ENCODE measurements around the gene GSE1.

Gene GSE1

DNA sequence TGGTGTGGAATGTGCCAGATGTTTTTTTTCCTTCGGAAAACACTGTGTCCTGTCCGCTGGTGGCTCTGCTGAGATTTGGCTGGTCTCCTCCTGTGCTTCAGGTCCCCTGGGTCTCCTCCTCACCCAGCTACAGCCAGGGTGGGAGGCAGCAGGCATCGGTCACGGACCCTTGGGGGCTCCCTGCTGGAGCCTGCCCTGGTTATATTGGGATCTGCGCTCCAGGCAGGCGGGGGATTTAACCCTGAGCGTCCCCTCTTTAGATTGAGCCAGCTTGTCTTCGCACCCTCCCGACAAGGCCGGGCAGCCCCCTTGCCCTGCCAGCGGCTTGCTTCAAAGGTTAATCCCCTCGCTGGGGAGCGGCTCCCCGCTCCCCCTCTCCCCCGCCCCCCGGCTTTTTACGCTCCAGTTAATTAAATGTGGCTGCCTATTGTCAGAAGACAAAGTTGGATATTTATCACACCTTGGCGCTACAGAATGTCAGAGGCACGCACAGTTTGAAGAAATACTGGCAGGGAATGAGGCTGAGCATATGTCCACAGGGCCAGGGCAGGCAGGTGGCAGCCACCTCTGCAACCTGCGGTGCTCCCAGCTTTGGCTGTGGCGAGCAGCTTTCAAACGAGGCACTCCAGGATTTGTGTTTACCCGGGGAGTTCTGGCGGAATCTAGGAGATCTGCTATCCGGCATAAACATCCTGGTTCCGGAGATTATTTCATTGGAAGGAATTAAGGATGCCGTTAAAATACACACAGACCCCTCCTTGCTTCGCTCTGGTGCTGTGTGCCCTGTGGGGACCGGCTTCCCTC lies 38.2 kb upstream of the GSE1 start:
- no peak for DNase-seq (ENCODE audit: low spot score)

DNA sequence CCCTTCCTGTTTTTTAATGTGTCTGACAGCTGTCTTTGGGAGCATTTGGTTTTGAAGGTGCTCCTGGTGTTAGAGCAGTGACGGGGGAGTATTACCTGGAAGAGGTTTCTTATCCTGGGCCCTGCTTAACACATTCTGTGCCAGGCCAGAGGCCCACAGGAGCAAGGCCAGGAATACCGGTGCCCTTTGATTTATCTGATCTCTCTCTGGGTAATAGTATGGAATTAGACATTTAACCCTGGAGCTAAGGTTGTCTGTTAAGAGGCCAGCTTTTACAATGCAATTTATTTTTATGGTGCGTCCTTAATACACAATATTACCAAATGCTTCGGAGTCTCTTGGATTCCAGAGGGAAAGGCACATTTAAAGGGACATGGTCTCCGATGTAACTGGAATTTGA lies 37.2 kb upstream of the GSE1 start:
- DNase-seq (ENCODE audit: low spot score) = no peak

DNA sequence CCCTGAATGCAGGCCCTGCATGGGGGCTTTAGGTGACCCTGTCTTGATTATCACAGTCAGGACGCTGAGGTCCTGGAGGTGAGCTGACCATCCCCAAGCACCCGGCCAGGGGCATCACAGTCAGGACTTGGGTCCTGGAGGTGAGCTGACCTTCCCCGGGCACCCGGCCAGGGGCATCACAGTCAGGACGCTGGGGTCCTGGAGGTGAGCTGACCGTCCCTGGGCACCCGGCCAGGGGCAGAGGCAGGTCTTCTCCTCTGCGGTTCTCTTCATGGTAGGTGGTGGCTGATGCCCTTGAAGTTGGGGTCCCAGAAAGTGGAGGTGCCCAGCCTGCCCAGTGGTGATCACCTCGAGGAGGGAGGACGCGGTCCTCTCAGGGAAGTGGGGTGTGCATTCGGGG lies 36.2 kb upstream of the GSE1 start:
- DNase-seq (ENCODE audit: low spot score) = no peak

DNA sequence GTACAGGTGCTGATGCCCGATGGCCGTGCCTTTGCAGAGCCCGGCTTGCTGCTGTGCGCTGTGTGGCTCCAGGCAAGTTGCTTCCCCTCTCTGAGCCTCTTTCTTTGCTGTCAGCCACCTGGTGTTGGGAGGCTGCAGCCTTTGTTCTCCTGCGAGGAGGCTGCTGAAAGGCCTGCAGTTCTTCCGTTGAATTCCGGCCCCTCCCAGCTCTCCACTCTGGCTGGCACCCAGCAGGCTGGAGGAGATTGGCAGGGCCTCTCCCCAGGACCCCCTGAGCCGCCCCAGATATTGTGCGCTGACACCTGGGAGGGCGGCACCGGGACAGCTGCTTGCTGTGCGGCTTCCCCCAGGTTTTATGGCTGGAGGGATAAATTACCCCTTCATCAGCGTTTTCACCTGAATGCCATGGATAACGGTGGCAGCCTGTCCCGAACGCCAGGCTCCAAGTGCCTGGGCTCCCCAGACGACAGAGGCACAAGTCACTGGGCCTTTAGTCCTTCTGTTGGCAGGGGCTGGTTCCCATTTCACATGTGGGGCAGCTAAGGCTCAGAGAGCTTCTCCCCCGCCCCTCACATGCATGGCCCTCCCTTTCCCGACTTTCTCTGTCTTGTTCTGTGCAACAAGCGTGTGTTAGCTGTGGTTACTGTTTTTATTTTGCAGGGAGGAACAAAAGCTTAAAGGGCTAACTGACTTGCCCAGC lies 35.1 kb upstream of the GSE1 start:
- DNase-seq (ENCODE audit: low spot score) = no peak

DNA sequence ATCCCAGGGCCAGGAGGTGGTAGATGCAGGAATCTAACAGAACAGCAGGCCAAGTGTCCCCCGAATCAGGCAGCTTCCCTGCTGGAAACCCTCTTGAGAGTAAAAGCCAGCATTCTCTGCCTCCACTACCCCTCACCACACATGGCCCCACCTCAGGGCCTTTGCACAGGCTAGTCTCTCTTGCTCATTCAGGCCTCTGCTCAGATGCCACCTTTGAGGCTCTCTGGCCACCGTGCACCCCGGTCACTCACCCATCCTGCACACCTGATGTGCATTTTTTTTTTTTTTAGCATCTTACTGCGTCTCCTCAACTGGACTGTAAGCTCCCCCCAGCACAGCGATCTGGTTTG lies 34.5 kb upstream of the GSE1 start:
- no peak for DNase-seq (ENCODE audit: low spot score)

DNA sequence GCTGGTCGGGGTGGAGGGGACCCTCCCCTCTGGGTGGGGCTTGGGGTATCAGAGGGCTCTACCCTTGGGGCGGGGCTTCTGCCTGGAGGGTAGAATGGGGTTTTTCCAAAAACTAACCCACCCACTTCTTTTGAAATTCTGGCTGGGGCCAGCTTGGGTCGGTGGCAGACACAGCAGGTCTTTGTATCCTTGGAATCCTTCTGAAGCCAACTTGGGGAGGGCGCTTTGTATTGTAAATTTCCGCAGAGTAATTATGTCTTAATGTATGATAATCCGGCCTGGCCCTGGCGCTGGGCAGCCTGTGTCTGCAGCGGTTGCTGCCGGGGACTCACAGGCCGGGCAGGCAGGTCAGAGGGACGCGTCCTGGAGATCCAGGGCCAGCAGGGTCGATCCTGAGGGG lies 33.9 kb upstream of the GSE1 start:
- no peak for DNase-seq (ENCODE audit: low spot score)

DNA sequence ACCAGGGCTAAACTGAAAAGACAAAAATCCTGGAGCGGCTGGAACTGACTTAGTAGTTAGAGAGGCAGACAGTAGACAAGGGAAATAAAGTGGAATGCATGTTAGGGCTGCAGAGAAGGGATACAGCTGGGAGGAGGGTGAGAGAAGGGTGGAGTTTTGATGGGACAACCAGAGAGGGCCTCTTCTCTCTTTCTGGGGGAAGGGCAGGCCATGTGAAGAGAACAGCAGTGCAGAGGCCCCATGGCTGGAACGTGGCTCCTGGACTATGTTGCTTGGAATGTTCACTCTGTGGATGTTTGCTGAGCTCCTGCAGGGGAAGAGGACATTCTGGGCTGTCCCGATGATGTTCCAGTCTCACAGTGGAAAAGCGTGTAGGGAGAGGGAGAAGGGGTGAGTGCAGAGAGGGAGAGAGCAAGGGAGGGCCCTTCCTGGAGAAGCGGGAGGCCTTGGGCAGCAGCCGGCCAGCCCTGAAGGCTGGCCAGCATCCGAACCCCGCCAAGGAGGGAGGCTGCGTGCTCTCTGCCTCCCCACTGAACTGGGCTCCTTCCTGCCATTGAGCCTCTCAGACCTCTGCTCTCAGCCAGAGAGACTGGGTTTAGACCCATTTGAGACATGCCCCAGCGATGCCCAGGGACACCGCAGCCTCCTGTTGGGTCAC lies 33.1 kb upstream of the GSE1 start:
- DNase-seq (ENCODE audit: low spot score) = no peak

DNA sequence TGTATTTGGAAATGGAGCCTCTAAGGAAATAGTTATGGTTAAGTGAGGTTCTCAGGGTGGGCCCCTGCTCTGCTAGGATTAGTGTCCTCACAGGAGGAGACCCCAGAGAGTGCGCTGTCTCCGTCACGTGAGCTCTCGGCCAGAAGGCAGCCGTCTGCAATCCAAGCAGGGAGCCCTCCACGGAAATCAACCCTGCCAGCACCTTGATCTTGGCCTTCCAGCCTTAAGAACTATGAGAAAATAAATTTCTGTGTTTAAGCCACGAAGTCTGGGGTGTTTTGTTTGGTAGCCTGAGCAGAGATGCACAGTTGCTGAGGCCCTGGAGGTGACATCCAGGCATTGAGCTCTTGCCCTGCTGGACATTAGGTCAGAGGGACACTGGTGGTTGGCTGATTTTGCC lies 32.4 kb upstream of the GSE1 start:
- no peak for DNase-seq (ENCODE audit: low spot score)

DNA sequence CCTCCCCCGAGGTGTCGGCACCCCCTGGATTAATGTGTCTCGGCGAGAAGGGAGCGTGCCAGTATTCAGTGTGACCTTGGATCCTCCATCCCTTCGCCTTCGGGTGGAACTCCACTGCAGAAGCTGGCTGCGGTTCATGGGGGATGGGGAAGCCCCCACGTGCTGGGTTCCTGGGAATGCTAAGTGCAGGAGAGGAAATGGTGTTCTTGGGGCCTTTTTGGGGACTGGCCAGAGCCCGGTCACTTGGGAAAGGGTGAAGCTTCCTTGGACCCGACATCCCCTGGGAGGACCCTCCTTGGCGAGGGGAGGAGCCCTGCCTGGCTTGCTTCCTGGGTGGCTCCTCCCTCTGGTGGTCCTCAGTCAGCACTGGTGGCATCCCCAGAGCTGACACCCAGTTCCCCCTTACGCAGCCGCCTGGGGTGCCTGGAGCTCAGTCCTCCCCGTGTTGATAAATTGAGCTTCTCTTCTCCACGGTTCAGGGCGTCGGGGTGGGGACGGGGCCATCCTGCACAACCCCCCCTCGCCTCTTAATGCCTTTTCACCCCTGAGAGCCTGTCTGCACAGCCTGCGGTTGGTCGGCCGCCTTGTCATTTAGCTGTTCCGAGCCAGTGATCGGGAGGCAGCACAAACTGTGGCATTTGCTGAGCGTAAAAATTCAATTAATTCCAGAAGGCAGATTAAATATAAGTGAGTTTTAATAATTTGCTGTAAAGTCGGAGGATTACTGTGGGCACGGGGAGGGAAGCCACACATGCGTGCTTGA lies 30.7 kb upstream of the GSE1 start:
- DNase-seq (ENCODE audit: low spot score) = no peak

DNA sequence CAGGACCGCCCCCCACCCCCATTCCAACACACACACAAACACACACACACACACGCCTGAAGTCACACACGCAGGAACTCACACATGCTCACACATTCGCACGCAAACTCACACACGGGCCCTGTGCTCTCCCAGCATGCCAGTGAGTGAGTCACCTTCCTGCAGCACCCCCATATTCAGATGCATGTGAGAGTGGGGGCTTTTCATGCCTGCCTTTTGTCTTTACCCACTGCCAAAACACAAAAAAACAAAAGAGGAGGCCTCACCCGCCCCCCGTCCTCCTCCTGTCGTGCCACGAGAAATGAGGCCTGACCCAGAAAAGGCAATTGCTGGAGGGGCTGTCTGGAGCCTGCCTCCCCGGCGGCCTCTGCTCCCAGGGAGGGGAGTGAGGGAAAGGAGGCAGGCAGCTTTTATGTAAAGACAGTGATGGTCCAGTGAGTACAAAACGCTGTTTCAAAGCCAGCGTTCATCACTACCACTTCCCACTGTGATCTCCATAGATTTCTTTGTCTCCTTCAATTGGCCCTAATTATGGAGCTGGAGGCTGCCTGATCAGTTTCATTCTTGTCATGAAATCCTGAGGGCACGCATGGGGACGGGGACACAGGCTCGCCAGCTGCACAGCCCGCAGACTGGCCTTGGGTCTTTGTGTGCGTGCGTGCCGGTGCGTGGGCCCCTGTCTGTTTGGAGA lies 29.5 kb upstream of the GSE1 start:
- no peak for DNase-seq (ENCODE audit: low spot score)

DNA sequence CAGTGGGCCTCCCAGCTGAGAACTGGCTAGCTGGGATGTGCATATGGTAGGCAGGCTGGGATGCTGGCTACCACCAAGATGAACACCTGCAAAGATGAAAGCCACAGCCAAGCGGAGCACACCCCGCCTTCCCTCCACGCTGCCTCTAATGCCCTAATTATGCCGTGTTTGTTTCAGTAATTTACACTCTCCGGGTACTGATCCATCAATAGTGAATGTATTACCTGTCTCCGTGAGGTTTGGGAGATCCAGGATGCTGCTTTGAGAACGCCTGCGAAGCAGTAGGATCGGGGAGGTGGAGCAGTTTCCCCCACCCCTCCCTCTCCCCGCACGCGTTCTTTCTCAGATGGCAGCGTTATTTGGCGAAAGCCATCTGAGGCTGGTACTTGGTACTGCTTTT lies 28.9 kb upstream of the GSE1 start:
- DNase-seq (ENCODE audit: low spot score) = no peak

DNA sequence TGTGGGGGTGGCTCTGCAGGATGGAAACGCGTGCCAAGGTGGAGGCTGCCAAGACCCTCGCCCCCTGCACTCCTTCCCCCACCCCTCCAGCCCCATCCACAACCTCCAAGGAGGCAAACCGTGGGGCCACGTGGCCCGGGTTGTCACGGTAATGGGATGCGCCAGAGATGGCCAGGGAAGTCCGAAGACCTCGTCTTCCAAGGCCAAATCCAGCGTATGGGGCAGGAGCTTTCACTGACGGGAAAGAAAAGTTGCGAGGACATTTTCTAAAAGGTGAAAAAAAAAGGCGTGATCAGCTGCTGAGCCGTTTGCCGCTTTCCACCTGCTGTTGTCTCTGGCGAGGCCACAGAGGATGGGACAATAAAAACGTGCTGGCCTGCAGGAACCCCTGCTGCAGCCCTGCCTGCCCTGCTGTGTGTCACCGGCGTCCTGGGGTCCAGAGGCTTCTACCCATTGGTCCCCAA lies 28.3 kb upstream of the GSE1 start:
- no peak for DNase-seq (ENCODE audit: low spot score)

DNA sequence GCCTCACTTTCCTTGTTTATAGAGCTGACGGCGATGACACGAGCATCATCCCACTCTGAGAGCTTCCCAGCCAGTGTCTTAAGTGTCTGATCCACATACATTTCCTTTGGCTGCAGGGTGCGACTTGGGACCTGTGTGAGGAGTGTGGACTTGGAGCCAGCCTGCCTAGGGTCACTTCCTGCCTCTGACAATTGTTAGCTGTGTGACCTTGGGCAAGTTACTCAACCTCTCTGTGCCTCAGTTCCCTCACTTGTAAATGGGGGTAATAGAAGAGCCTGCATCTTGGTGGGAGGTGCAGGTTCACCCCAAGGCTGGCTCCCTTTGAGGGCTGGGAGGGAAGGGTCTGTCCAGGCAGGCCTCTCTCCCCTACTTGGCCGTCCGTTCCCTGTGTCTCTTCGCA lies 27.4 kb upstream of the GSE1 start:
- DNase-seq (ENCODE audit: low spot score) = no peak

DNA sequence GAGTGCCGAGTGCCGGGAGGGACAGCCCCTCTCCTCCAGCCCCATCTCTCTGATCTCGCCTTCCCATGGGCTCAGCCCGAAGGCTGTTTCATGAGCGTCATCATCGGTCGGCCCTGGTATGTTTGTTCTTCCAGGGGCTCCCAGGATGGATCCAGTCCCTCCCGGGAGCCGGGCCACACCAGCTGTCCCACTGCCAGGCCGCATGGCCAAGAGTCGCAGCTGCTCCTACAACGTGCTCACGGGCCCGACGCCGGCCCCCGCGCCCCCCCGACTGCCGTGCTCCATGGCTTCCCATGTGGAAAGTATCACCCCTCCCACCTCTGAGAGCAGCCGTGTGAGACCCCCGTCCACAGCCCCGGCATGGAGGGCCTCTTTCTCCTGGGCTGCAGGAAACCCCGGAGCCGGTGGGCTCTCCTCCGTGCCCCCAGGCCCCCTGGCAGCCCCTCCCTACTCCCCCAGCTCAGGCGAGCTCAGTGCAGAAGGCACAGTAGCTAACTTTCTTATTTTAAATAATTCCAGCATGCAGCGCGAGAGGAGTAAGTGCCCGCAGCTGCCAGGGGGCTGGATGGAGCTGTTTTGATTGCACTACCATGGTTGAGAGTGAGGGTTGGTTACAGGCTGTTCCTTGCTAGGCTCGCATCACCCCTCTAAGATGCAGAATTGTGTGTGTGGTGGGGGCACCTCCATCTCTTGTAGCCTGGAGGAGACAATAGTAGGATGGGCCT lies 26.6 kb upstream of the GSE1 start:
- no peak for DNase-seq (ENCODE audit: low spot score)

DNA sequence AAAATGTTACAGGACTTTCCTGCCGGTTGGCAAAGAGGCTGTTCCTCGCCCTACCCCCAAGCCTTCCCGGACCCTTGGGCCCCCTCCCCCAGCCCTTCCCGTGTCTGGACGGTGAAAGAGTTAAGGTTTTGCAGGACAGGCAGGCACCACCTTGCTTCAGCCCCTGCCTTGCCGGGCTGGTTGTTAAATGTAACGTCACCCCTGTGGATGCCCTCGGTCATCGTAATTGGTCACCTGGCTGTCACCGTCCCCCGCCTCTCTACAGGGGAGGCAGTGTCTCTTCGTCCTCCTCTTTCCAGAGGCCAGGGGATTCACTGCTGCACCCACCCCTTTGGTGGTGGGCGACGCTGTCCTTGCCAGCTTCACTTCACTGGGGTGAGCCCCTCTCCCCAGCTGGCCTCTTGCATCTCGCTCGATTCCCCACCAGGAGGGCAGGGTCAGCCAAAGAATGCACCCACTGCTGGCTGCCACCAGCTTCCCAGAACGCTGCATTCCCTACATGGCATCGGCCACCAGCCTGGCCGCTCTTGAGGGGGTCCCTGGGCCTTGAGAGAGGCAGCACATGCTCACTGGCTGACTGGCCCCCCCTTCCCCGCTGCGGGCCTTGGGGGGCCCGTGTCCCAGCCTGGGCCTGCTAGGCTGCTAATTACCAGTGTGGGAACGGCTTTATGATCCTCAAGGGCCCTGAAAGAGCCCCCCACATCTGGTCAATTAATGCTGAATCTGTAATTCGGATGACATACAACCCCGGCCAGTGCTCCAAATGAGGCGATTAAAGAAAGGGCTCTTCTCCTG lies 25.2 kb upstream of the GSE1 start:
- no peak for DNase-seq (ENCODE audit: low spot score)

DNA sequence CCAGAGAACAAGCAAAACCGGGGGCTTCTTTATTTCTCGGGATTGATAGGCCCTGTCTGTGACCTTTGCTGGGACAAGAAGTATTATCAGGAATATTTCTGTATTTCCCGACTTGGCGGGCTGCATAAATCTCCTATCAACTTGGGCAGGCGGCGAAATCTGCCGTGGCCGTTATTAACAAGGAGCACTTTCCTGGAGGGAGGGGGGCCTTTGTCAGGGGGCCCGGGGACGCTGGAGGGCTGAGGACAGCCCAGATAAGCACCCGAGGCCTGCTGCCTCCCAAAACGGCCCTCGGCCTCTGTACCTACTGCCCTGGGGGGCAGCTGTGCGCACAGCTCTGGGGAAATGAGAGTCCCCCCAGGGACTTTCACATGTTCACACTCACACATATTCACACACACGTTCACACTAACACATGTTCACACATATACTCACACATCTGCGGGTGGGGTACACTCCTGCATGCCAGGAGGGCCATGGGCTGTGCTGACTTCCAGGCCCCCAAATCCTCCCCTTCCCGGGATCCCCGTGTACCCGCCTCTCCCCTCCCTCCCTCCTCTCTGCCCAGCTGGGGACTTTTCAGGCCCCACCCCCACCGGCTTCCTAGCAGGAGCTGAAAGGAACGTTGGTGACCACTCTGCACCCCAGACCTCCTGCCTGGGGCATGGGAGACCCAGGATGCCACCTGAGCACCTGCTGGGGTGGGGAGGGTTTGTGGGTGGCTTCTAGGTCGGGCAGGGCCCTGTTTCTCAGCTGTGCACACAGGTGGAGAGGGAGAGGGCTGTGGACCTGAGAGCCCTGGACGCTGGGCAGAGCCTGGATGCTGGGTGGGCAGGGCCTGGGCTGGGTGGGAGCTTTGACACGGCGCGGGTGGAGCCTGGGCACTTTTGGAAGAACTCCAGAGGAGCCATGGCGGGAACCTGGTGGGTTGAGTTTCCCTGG lies 24.3 kb upstream of the GSE1 start:
- no peak for DNase-seq (ENCODE audit: low spot score)

DNA sequence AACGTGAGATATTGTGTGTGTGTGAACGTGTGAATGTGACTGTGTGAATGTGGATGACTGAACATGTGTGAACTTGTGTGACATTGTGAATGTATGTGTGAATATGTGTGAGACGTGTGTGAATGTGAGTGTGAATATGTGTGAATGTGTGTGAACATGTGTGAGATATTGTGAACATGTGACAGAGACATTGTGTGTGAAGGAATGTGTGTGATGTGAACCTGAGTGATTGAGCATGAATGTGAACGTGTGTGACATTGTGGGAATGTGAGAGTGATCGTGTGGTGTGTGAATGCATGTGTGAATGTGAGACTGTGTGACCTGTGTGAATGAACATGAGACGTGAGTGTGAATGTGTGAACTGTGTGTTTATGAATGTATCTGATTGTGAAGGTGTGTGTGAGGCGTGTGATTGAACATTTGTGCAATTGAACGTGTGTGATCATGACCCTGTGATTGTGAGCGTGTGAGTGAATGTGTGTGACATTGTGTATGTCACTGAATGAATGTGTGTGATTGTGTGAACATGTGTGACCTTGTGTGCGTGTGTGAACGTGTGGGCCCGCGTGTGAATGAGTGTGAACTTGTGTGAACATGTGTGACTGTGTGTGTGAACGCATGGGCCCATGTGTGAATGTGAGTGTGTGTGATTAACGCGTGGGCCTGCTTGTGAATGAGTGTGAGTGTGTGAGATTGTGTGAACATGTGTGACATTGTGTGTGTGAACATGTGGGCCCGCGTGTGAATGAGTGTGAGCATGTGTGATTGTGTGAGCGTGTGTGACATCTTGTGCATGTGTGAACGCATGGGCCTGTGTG lies 23.2 kb upstream of the GSE1 start:
- DNase-seq (ENCODE audit: low spot score) = no peak

DNA sequence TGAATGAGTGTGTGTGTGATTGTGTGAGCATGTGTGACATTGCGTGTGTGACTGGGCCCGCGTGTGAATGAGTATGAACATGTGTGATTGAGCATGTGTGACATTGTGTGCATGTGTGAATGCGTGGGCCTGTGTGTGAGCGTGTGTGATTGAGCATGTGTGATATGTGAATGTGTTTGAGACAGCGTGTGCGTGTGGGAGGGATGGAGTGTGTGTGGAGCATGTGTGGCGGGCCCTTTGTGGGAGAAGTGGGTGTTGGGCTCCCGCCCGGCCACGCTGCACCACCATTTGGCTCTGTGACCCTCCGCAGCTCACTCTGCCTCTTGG lies 22.7 kb upstream of the GSE1 start:
- DNase-seq (ENCODE audit: low spot score) = no peak

DNA sequence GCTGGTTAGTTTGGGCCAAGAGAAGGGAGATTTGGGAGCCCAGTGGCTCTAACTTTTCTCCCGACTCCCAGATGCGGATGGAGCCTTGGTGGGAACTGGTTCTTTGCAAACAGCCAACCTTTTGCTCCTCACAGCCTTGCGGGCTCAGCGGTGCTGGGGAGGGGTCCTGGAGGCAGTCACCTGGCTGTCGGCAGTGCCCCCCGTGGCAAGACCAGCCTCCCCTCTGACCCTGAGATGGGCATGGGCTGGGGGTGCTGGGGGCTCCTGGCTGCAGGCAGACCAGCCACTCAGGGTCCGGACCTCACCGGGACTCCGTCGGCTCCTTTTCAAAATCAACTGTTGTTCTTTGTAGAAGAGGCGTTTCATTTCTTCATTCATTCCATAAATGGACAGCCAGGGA lies 21.7 kb upstream of the GSE1 start:
- DNase-seq (ENCODE audit: low spot score) = no peak

Data from kidney capillary endothelial cell (primary cell).